ENCODE measurements around the gene SLC9C1.

The SLC9C1 gene

DNA sequence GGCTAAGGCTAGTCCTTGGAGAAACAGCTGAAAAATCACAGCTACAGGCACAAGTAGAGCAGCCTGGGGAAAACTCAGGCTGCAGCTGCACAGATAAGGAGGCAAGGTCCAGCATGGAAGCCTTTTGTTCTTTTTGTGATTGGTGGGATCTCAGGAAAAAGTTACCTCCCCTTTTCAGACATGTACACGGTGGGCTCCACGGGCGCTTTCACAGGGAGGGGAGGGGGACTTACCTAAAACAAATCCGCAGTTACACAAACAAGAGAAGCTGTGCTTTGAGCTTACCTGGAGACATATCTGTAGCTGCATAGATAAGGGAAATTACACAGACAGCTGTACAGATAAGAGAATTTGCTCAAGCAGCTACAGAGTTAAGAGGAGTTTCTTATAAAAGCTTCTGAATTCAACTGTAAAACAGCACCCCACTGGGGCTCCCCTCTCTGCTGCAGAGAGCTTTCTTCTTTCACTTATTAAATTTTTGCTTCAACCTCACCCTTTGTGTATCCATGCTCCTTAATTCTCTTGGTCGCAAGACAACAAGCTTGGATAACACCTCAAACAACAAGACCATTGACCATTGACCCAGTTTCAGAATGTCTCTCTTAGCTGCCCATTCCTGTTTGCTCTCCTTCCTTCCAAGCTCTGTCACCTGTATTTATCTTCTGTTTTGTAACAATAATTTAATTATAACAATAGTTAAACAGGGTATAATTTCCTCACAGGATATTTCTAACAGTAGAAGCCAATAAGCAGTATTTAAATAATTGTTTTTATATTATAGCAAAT is 28.0 kb upstream of the SLC9C1 start:
- TF ChIP-seq, protein P1, sequence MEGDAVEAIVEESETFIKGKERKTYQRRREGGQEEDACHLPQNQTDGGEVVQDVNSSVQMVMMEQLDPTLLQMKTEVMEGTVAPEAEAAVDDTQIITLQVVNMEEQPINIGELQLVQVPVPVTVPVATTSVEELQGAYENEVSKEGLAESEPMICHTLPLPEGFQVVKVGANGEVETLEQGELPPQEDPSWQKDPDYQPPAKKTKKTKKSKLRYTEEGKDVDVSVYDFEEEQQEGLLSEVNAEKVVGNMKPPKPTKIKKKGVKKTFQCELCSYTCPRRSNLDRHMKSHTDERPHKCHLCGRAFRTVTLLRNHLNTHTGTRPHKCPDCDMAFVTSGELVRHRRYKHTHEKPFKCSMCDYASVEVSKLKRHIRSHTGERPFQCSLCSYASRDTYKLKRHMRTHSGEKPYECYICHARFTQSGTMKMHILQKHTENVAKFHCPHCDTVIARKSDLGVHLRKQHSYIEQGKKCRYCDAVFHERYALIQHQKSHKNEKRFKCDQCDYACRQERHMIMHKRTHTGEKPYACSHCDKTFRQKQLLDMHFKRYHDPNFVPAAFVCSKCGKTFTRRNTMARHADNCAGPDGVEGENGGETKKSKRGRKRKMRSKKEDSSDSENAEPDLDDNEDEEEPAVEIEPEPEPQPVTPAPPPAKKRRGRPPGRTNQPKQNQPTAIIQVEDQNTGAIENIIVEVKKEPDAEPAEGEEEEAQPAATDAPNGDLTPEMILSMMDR (IDR thresholded peaks at IDR 0.05; ENCODE audit: low read depth, low read length, missing control alignments), result no peak
- DNase-seq (ENCODE audit: extremely low read depth, low read depth), result no peak
- no peak overlapping the region for H3K4me3 ChIP-seq (replicated peaks; ENCODE audit: low read depth, low read length)

DNA sequence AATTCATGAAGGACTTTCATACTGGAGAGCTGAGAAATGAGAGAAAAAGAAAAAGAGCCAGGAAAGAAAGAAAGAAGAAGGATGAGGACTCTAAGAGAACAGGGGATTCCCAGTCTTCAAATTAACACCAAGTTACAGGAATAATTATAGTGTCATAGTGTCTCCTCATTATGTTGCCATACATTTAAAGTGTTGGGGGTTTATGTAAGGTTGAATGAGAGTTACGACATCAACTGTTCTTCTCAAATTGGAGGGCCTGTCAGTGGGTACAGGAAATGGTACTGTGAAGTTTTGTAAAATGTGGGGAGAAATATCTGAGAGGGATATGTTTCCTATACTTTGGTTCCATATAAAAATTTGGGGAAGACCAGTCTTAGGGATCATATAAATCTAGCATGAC is 26.7 kb upstream of the SLC9C1 start:
- no peak overlapping the region for H3K4me3 ChIP-seq (replicated peaks; ENCODE audit: low read depth, low read length)
- TF ChIP-seq, protein P1 (IDR thresholded peaks at IDR 0.05; ENCODE audit: low read depth, low read length, missing control alignments), result no peak
- no peak for DNase-seq (ENCODE audit: extremely low read depth, low read depth)

DNA sequence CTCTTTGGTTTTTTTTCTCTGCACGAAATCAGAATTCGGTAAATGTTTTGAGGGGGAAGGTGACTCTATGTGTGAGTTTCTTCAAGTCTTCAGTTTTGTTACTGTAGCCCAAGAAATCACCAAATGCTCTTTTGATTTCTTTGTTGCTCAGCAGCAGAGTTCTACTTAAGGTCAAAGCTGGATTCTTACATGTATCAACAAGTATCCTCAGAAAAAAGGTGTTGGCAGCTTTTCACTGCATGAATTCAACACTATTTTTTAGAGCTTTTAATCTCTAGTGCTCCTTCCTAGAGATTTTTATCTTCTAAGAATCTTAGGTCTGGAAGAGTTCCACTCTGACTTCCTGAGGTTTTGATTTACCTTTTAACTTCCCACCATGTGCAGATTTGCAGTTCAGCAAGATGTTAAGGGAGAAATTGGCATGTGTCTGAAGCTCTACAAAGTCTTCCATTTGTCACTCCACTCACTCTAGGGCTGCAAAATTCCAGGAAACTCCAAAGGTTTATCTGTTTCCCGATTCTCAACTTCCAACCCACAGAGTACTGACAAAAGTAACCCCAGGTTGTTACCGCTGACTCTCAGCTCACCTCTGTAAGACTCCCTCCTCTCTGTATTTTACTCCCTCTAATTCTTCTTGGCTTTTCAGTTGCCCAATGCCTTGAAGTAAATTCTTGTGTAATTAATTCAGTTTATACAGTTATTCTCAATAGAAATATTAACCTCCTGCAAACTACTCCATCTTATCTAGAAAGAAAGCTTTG is 25.7 kb upstream of the SLC9C1 start:
- TF ChIP-seq, protein P1 (IDR thresholded peaks at IDR 0.05; ENCODE audit: low read depth, low read length, missing control alignments), result no peak
- no peak for DNase-seq (ENCODE audit: extremely low read depth, low read depth)
- H3K4me3 ChIP-seq (replicated peaks; ENCODE audit: low read depth, low read length), result no peak overlapping the region

DNA sequence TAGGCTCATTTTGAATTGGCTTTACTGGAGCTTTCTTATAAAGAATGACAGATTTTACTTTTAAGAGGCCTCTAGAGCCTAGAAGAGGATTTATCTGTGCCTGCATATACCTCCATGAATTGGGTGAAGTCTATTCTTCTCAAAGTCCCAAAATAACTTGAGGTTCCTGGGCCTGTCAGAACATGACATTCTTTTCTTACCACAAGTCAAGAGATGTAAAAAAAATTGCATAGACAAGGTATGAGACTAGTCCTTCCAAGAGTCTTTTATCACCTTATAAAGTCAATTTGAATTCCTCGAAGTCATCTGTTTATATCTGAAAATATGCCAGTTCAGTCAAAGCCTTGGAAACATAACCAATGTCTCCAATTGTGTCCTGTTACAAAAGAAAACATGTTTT is 21.8 kb upstream of the SLC9C1 start:
- H3K4me3 ChIP-seq (replicated peaks; ENCODE audit: low read depth, low read length), result no peak overlapping the region
- TF ChIP-seq, protein P1 (IDR thresholded peaks at IDR 0.05; ENCODE audit: low read depth, low read length, missing control alignments), result no peak
- DNase-seq (ENCODE audit: extremely low read depth, low read depth), result no peak

DNA sequence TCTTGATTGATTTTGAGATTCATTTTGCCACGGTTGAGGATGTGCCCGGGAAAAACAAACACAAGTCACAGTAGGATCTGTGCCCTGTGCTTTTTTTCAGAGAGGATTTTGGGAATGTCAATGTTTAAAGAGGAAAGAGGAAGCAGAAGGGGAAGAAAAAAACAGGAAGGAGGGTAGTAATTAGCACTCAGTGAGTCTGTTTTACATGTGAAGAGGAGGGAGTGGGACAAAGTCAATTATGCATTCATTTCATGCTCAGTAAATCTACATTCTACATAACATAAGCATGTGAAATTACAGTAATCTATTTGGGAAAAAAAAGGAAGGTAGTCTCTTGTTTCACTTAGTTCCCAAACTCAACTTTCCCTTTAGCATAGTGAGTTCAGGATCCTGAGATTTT is 20.6 kb upstream of the SLC9C1 start:
- H3K4me3 ChIP-seq (replicated peaks; ENCODE audit: low read depth, low read length), result no peak overlapping the region
- DNase-seq (ENCODE audit: extremely low read depth, low read depth), result no peak
- TF ChIP-seq, protein P1 (IDR thresholded peaks at IDR 0.05; ENCODE audit: low read depth, low read length, missing control alignments), result no peak

DNA sequence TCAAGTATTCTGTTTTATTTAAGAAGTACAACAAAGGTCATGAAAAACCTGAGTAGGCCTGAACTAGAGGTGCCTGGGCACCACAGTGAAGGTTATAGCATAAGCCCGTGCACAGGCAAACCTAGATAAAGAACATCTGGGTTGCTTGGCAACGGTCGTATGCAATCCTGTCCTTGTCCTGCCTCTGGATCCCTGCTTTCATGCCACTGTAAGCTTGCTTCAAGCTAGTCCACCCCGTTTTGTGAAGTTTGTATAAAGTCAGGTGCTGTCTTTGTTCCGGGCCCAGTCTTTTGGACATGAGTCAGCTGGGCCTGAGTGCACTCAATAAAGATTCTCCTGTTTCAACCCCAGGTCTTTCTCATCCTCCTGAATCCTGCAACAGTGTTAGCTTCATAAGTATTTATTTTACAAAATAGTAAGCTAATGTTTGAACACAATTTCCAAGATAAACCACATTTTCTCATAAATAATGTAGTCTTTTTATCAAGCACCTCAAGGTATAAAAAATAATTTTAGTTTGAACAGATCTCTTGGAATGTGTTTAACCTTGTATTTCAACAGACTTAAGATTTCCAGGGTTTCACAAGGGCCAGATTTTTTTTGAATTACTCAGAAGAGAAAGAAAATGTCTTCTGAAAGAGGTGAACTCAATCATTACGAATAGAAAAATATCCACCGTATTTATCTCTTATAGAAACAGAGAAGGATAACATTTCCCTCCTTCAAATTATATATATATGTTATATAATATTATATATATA is 14.3 kb upstream of the SLC9C1 start:
- no peak overlapping the region for H3K4me3 ChIP-seq (replicated peaks; ENCODE audit: low read depth, low read length)
- TF ChIP-seq, protein P1 (IDR thresholded peaks at IDR 0.05; ENCODE audit: low read depth, low read length, missing control alignments), result no peak
- DNase-seq (ENCODE audit: extremely low read depth, low read depth), result no peak

Measured in HFF-Myc (cell line).